ENCODE results near the gene CYB561D1. TPM values are rescaled to one million over a fixed set of nuclear protein-coding genes. Genes with fewer than 3 reads are reported as not detected.

Gene CYB561D1
- total RNA-seq, 2 experiments from 2014 or later: 7.0 to 9.5 TPM

- CTCF ChIA-PET: interaction anchor here (0.8 to 3.5 kb wide), 25 partner anchors 11 to 481 kb away, joined by 3 to 39 read pairs (median 6); partner anchors contain the start of genes AHCYL1, ATXN7L2, CYB561D1 and PSMA5
- ATAC-seq (peak; percentile 95), DNase-seq (peak; percentile 98)
- no peaks in the 10 kb centered on the region for H3K9me3 Mint-ChIP-seq
- intact Hi-C loops (cut with micrococcal nuclease): loop anchor here (5.0 kb wide), 3 partner anchors 74 to 439 kb away; no protein-coding TSS in a partner anchor
- H3K36me3 Mint-ChIP-seq (ENCODE audit: low read depth): peaks cover 4% of the 10 kb centered on the region
- peaks cover 40% of the 10 kb centered on the region for H3K4me1 Mint-ChIP-seq (ENCODE audit: low read depth)
- TF ChIP-seq, protein P1, sequence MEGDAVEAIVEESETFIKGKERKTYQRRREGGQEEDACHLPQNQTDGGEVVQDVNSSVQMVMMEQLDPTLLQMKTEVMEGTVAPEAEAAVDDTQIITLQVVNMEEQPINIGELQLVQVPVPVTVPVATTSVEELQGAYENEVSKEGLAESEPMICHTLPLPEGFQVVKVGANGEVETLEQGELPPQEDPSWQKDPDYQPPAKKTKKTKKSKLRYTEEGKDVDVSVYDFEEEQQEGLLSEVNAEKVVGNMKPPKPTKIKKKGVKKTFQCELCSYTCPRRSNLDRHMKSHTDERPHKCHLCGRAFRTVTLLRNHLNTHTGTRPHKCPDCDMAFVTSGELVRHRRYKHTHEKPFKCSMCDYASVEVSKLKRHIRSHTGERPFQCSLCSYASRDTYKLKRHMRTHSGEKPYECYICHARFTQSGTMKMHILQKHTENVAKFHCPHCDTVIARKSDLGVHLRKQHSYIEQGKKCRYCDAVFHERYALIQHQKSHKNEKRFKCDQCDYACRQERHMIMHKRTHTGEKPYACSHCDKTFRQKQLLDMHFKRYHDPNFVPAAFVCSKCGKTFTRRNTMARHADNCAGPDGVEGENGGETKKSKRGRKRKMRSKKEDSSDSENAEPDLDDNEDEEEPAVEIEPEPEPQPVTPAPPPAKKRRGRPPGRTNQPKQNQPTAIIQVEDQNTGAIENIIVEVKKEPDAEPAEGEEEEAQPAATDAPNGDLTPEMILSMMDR (IDR thresholded peaks at IDR 0.05): no peak
- peak within 1 kb of the TSS; percentile 96 for H3K27ac Mint-ChIP-seq
- H3K4me3 Mint-ChIP-seq: peak within 1 kb of the TSS; percentile 98
- POLR2A ChIA-PET: interaction anchor here (0.6 to 3.0 kb wide), 27 partner anchors 11 to 463 kb away, joined by 3 to 26 read pairs (median 4); partner anchors contain the start of genes AHCYL1, AMIGO1, AMPD2 and ATXN7L2
- H3K27me3 Mint-ChIP-seq: no peaks in the 10 kb centered on the region
Measured at GRCh38 chr1:109548321-109549267, 54.7 kb downstream of the CYB561D1 start, which contains the start of gene GNAI3. Gene GNAI3, plus strand, starts transcription at chr1:109548615. Its CDS starts 106 bp downstream, at chr1:109548721.

Other genes with a start within 250 kb of the CYB561D1 start
- 1 to 10 TPM; 2.7 to 3.1 TPM for gene CELSR2, start 244.6 kb upstream of the CYB561D1 start, total RNA-seq
- gene PSRC1, start 210.9 kb upstream of the CYB561D1 start, total RNA-seq: 10 to 100 TPM; 12.9 to 14.0 TPM
- not detected for gene MYBPHL, start 187.1 kb upstream of the CYB561D1 start, total RNA-seq
- gene SORT1, start 96.2 kb upstream of the CYB561D1 start, total RNA-seq: 1 to 10 TPM; 2.5 to 3.2 TPM
- 100 to 1,000 TPM; 192 to 210 TPM for gene PSMA5, start 67.6 kb upstream of the CYB561D1 start, total RNA-seq
- not detected for gene SYPL2, start 27.5 kb upstream of the CYB561D1 start, total RNA-seq
- gene ATXN7L2, start 10.2 kb upstream of the CYB561D1 start, total RNA-seq: 10 to 100 TPM; 11.2 to 13.7 TPM
- 1 to 10 TPM; 1.3 to 1.7 TPM for gene AMIGO1, start 15.6 kb downstream of the CYB561D1 start, total RNA-seq
- under 1 TPM in 1 of 2 experiments, not detected in 1; 0.22 TPM for gene GPR61, start 45.8 kb downstream of the CYB561D1 start, total RNA-seq
- 1 to 10 TPM; 7.5 to 7.7 TPM for gene GNAI3, start 54.5 kb downstream of the CYB561D1 start, total RNA-seq
- gene GNAT2, start 125.5 kb downstream of the CYB561D1 start, total RNA-seq: under 1 TPM; 0.81 to 0.88 TPM
- 100 to 1,000 TPM; 107 to 119 TPM for gene AMPD2, start 125.7 kb downstream of the CYB561D1 start, total RNA-seq
- 10 to 100 TPM in 1 of 2 experiments, 1 to 10 TPM in 1; 8.3 to 10.5 TPM for gene GSTM4, start 162.0 kb downstream of the CYB561D1 start, total RNA-seq
- gene GSTM2, start 174.0 kb downstream of the CYB561D1 start, total RNA-seq: 10 to 100 TPM; 13.6 to 16.2 TPM
- gene GSTM1, start 193.7 kb downstream of the CYB561D1 start, total RNA-seq: 10 to 100 TPM; 47.9 to 49.6 TPM
- under 1 TPM; 0.49 to 0.50 TPM for gene GSTM5, start 218.2 kb downstream of the CYB561D1 start, total RNA-seq
- 10 to 100 TPM; 40.8 to 42.0 TPM for gene GSTM3, start 246.9 kb downstream of the CYB561D1 start, total RNA-seq

All from activated CD8-positive, alpha-beta T cell treated with anti-CD3 and anti-CD28 coated beads for 36 hours (primary cell).